Tibial nerve (tissue), 4 donors: ENCODE measurements around the gene OMP. TPM values are rescaled to one million over a fixed set of nuclear protein-coding genes. Genes with fewer than 3 reads are reported as not detected.

ENCODE experiments used
- DNase-seq, 2 donors: peaks; one replicate each; pipeline ENCODE4 v3.0.0-alpha.2; 2019; ENCODE audit warnings: low spot score in 2 of 2
- H3K27ac ChIP-seq, 4 donors: fragments of 200-600 bp; sonication (generic) in 3 of 4; one replicate each; pipeline ENCODE4 v1.5.1; 2017 to 2019; ENCODE audit warnings: mild to moderate bottlenecking in 1 of 4
- H3K27me3 ChIP-seq, 2 donors: fragments of 200-600 bp; sonication (generic) in 1 of 2; one replicate each; pipeline versions ENCODE4 v1.5.1 to v1.6.0; 2017 to 2019
- H3K36me3 ChIP-seq, 3 donors: fragments of 200-600 bp; sonication (generic); one replicate each; pipeline ENCODE4 v1.5.1; 2018 to 2019
- H3K4me1 ChIP-seq, 4 donors: fragments of 200-600 bp; sonication (generic) in 3 of 4; one replicate each; pipeline ENCODE4 v1.5.1; 2017 to 2019
- H3K4me3 ChIP-seq, 4 donors: fragments of 200-600 bp; sonication (generic) in 3 of 4; one replicate each; pipeline ENCODE4 v1.5.1; 2017 to 2019; ENCODE audit warnings: mild to moderate bottlenecking in 1 of 4, moderate library complexity in 1 of 4
- H3K9me3 ChIP-seq, 4 donors: fragments of 200-600 bp; sonication (generic) in 3 of 4; one replicate each; pipeline ENCODE4 v1.5.1; 2017 to 2019
- CTCF ChIP-seq, 5 experiments: fragments of 200-600 bp in 3 of 5; fragments of 450-650 bp in 2 of 5; sonication (generic) in 3 of 5; IDR thresholded peaks; one replicate each; pipeline ENCODE4 v1.5.1; 2016 to 2019; ENCODE audit warnings: antibody characterized with exemption in 5 of 5, mild to moderate bottlenecking in 3 of 5, moderate library complexity in 2 of 5
- EP300 ChIP-seq, 2 donors: sonication (generic); formaldehyde crosslinking; IDR thresholded peaks; one replicate each; pipeline ENCODE4 v1.6.1; 2017; ENCODE audit warnings: antibody characterized with exemption in 2 of 2, mild to moderate bottlenecking in 1 of 2
- POLR2A ChIP-seq, 2 donors: fragments of 450-650 bp; IDR thresholded peaks; one replicate each; pipeline ENCODE4 v1.6.1; 2017; ENCODE audit warnings: antibody characterized with exemption in 2 of 2, mild to moderate bottlenecking in 2 of 2, moderate library complexity in 2 of 2
- WGBS, 2 donors: methylation state at CpG; one replicate each; pipeline ENCODE4 v1.1.5; 2018; 5-methylcytosine and 5-hydroxymethylcytosine counted together
- total RNA-seq, 4 donors: library from RNA; depleted of rRNA; stranded (reverse); fragments of >200 nt; gene quantifications; one replicate each; pipeline ENCODE4 v1.1.0, GENCODE V29; 2016

Gene OMP
- total RNA-seq, 4 donors from 2014 or later: 9.9 TPM; not detected in 3

- Histone ChIP-seq H3K4me1 (peaks cover 0 to 17% (median 7%) of the 10 kb centered on the region in 4 donors), H3K9me3 (no peaks in the 10 kb centered on the region), H3K4me3 (no peak overlapping the region), H3K27ac (no peak overlapping the region), H3K36me3 (peaks cover 0 to 61% (median 0%) of the 10 kb centered on the region in 3 donors), H3K27me3 (no peaks in the 10 kb centered on the region)
- 94% methylated on average over 13 to 16 of the region's 16 CpGs for WGBS, 2 donors
- no peak for TF ChIP-seq EP300 (IDR thresholded peaks at IDR 0.05)
- TF ChIP-seq POLR2A (IDR thresholded peaks at IDR 0.05): no peak
- TF ChIP-seq CTCF (IDR thresholded peaks at IDR 0.05): peak in 1 of 5 experiments; percentile 10
- no peak for DNase-seq
Measured at GRCh38 chr11:77115181-77115611, 12.6 kb downstream of the OMP start.

- Histone ChIP-seq H3K9me3 (no peaks in the 10 kb centered on the region), H3K4me3 (no peak overlapping the region), H3K36me3 (peaks cover 0 to 69% (median 0%) of the 10 kb centered on the region in 3 donors), H3K27ac (no peak overlapping the region), H3K4me1 (peaks cover 0 to 10% (median 2%) of the 10 kb centered on the region in 4 donors), H3K27me3 (no peaks in the 10 kb centered on the region)
- DNase-seq: no peak
- 88 to 90% methylated on average over 14 to 15 of the region's 15 CpGs for WGBS, 2 donors
- no peak for TF ChIP-seq POLR2A (IDR thresholded peaks at IDR 0.05)
- no peak for TF ChIP-seq CTCF (IDR thresholded peaks at IDR 0.05)
- TF ChIP-seq EP300 (IDR thresholded peaks at IDR 0.05): no peak
Measured at GRCh38 chr11:77115956-77116355, 13.3 kb downstream of the OMP start.

- Histone ChIP-seq H3K27ac (no peak overlapping the region), H3K36me3 (peaks cover 0 to 84% (median 0%) of the 10 kb centered on the region in 3 donors), H3K4me1 (peaks cover 0 to 6% (median 0%) of the 10 kb centered on the region in 4 donors), H3K27me3 (no peaks in the 10 kb centered on the region), H3K9me3 (no peaks in the 10 kb centered on the region), H3K4me3 (no peak overlapping the region)
- TF ChIP-seq POLR2A (IDR thresholded peaks at IDR 0.05) (no peak), CTCF (IDR thresholded peaks at IDR 0.05) (no peak), EP300 (IDR thresholded peaks at IDR 0.05) (no peak)
- WGBS, 2 donors: 59 to 67% methylated on average over 7 of the region's 7 CpGs
- DNase-seq: no peak
Measured at GRCh38 chr11:77117492-77117891, 14.9 kb downstream of the OMP start.

- Histone ChIP-seq H3K4me1 (peaks cover 0 to 4% (median 0%) of the 10 kb centered on the region in 4 donors), H3K36me3 (peaks cover 0 to 90% (median 0%) of the 10 kb centered on the region in 3 donors), H3K4me3 (no peak overlapping the region), H3K27me3 (no peaks in the 10 kb centered on the region), H3K9me3 (no peaks in the 10 kb centered on the region), H3K27ac (no peak overlapping the region)
- TF ChIP-seq CTCF (IDR thresholded peaks at IDR 0.05) (no peak), POLR2A (IDR thresholded peaks at IDR 0.05) (no peak), EP300 (IDR thresholded peaks at IDR 0.05) (no peak)
- no peak for DNase-seq
- 93% methylated on average over 15 to 17 of the region's 17 CpGs for WGBS, 2 donors
Measured at GRCh38 chr11:77118086-77118485, 15.4 kb downstream of the OMP start.

- H3K27me3 ChIP-seq: no peaks in the 10 kb centered on the region
- H3K27ac ChIP-seq: no peak overlapping the region
- WGBS, 2 donors: 88 to 89% methylated on average over 3 to 12 of the region's 12 CpGs
- peaks cover 0 to 99% (median 0%) of the 10 kb centered on the region in 3 donors for H3K36me3 ChIP-seq
- DNase-seq: no peak
- TF ChIP-seq POLR2A (IDR thresholded peaks at IDR 0.05) (no peak), EP300 (IDR thresholded peaks at IDR 0.05) (no peak), CTCF (IDR thresholded peaks at IDR 0.05) (no peak)
- H3K4me3 ChIP-seq: no peak overlapping the region
- no peaks in the 10 kb centered on the region for H3K9me3 ChIP-seq
- no peaks in the 10 kb centered on the region for H3K4me1 ChIP-seq
Measured at GRCh38 chr11:77118971-77119370, 16.3 kb downstream of the OMP start.
